ENCODE results near the gene PRKCQ. TPM values are rescaled to one million over a fixed set of nuclear protein-coding genes. Genes with fewer than 3 reads are reported as not detected.

PRKCQ gene
- total RNA-seq, 4 donors from 2014 or later, result 1.8 to 11.6 (median 3.7) TPM

DNA sequence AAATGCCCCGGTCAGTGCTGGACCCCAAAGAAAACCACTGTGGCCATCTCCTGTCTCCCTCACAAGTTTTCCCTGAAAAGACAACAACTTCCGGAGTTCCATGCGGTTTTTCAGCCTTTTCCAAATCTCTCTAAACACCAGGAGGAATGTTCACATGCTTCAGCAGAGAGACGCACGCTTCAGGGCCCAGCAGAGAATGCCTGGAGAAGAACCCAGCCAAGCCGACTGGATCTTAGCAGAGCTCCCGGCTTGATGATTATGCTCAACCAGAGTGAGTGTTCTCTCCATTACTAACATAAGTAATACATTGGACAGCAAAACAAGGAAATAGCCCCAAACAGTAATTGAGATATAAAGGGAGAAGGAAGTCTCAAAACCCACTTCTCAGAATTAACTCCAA, 17.9 kb downstream of the PRKCQ start:
- Histone ChIP-seq H3K4me1 (peaks cover 0 to 8% (median 0%) of the 10 kb centered on the region in 4 donors), H3K4me3 (no peak overlapping the region), H3K27me3 (no peaks in the 10 kb centered on the region), H3K27ac (peak overlapping the region in 1 of 4 donors; percentile 42), H3K36me3 (no peaks in the 10 kb centered on the region), H3K9me3 (no peaks in the 10 kb centered on the region)
- DNase-seq, result no peak
- TF ChIP-seq, protein P1, sequence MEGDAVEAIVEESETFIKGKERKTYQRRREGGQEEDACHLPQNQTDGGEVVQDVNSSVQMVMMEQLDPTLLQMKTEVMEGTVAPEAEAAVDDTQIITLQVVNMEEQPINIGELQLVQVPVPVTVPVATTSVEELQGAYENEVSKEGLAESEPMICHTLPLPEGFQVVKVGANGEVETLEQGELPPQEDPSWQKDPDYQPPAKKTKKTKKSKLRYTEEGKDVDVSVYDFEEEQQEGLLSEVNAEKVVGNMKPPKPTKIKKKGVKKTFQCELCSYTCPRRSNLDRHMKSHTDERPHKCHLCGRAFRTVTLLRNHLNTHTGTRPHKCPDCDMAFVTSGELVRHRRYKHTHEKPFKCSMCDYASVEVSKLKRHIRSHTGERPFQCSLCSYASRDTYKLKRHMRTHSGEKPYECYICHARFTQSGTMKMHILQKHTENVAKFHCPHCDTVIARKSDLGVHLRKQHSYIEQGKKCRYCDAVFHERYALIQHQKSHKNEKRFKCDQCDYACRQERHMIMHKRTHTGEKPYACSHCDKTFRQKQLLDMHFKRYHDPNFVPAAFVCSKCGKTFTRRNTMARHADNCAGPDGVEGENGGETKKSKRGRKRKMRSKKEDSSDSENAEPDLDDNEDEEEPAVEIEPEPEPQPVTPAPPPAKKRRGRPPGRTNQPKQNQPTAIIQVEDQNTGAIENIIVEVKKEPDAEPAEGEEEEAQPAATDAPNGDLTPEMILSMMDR (IDR thresholded peaks at IDR 0.05), result no peak
- no peak for TF ChIP-seq POLR2A (IDR thresholded peaks at IDR 0.05)

DNA sequence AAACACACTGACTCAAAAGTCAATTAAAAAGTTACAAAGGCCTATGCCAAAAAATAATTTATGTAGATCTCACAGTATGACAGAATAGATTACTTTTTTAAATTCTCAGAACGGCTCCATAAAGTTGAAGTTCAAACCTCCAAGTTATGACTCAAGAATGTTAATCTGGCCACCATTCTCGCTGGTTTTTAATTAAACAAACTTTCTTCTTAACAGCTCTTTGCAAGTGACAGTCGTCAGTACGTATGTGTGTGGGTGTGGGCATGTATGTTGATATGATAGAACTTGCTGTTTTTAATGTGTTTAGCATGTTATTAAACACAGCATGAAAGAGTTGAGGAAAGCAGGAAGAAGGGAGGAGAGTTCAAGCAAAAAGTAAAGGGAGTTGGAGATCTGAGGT, 18.5 kb downstream of the PRKCQ start:
- H3K4me1 ChIP-seq, result peaks cover 0 to 8% (median 0%) of the 10 kb centered on the region in 4 donors
- TF ChIP-seq POLR2A (IDR thresholded peaks at IDR 0.05), result no peak
- TF ChIP-seq, protein P1 (IDR thresholded peaks at IDR 0.05), result no peak
- H3K27ac ChIP-seq, result no peak overlapping the region
- no peak for DNase-seq
- H3K27me3 ChIP-seq, result no peaks in the 10 kb centered on the region
- H3K9me3 ChIP-seq, result no peaks in the 10 kb centered on the region
- H3K4me3 ChIP-seq, result no peak overlapping the region
- no peaks in the 10 kb centered on the region for H3K36me3 ChIP-seq

DNA sequence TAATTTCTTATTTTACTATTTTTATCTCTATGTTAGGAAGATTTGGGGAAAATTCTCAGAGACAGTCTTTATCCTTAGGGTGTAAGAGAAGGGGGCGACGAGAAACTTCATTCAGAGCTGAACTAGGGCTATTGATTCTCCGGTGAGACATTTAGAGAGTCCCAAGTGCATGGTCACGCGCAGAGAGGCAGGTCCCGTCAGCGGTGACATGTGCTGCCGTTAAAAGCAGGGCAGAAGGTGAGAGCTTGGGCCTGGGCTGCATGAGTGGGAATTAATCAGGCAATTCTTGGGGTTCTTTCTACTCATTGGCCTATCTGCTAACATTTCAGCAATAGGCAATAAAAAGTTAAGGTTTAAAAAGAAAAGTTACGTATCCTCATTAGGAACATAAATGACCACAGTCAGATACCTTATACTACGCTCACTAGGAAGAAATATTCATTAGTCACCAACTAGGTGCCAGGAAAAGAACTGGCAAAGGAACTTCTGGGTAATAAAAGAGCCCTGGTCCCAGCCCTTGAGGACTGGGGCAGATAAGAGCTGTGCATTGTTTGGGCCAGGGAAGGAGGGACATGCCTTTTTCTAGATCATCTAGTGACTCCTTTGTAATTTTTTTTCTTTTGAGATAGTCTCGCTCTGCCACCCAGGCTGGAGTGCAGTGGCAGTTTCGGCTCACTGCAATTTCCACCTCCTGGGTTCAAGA, 21.2 kb downstream of the PRKCQ start:
- Histone ChIP-seq H3K4me1 (no peaks in the 10 kb centered on the region), H3K4me3 (no peak overlapping the region), H3K27me3 (no peaks in the 10 kb centered on the region), H3K27ac (peak overlapping the region; percentile 42 to 58 (median 52)), H3K9me3 (no peaks in the 10 kb centered on the region), H3K36me3 (no peaks in the 10 kb centered on the region)
- DNase-seq, result peak in 1 of 3 donors; percentile 52
- TF ChIP-seq POLR2A (IDR thresholded peaks at IDR 0.05), result no peak
- TF ChIP-seq, protein P1 (IDR thresholded peaks at IDR 0.05), result no peak

DNA sequence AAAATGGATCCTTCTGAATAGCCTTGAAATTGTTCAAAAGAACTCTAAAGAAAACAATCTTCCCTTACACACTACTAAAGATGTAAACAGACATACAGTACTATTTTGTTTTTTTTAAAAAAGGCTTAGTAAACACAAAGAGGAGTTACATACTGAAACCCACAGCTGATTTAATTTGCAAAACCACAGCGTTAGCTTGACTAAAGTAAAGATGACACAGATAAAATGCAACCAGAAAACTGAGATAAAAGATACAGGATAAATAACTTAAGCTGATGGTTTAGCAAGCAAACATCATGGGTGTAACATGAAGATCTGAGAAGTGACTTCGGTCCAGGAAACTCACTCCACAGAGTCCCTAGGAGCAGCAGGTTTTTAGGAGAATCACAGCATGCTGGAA, 21.8 kb downstream of the PRKCQ start:
- no peaks in the 10 kb centered on the region for H3K36me3 ChIP-seq
- TF ChIP-seq, protein P1 (IDR thresholded peaks at IDR 0.05), result no peak
- DNase-seq, result no peak
- H3K27me3 ChIP-seq, result no peaks in the 10 kb centered on the region
- H3K9me3 ChIP-seq, result no peaks in the 10 kb centered on the region
- no peaks in the 10 kb centered on the region for H3K4me1 ChIP-seq
- H3K27ac ChIP-seq, result peak overlapping the region; percentile 49 to 58 (median 56)
- H3K4me3 ChIP-seq, result no peak overlapping the region

DNA sequence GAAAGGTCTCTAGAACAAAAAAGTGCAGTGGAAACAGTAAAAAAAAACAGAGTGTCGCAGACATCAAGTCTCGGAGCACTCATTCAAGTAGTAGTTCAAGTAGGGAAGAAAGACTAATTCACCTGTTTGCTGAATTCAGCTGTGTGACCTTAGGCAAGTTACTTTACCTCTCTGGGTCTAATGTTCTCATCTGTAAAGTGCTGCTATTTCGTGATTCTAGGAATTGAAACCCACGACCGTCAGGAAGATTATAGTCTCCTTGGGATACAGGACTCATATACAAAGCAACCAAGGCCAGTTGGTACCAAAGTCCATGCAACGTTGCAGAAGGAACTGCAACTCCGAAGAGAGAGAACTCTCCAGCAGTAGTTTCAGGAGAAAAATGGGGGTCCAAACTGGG, 26.1 kb downstream of the PRKCQ start:
- Histone ChIP-seq H3K36me3 (no peaks in the 10 kb centered on the region), H3K4me1 (no peaks in the 10 kb centered on the region), H3K27ac (no peak overlapping the region), H3K9me3 (no peaks in the 10 kb centered on the region), H3K4me3 (no peak overlapping the region), H3K27me3 (no peaks in the 10 kb centered on the region)
- DNase-seq, result no peak
- TF ChIP-seq, protein P1 (IDR thresholded peaks at IDR 0.05), result no peak
- TF ChIP-seq POLR2A (IDR thresholded peaks at IDR 0.05), result no peak

Measured in Peyer's patch (tissue), 4 donors.